HepG2 (cell line): ENCODE results near the gene SOX8. TPM values are rescaled to one million over a fixed set of nuclear protein-coding genes. Genes with fewer than 3 reads are reported as not detected.

Source experiments
- ATAC-seq: fragments of 200-7000 bp; cut with Tn5 transposase; 3 replicates; pipeline ENCODE4 v1.9.1; 2020; ENCODE audit warnings: mild to moderate bottlenecking, moderate library complexity
- BruUV-seq: library from RNA; stranded (reverse); fragments of 400-500 nt; replicated peaks from 2 replicates; lab custom pipeline; 2021; lab: Mats Ljungman, UMichigan
- CTCF ChIA-PET: fragments of 300-600 bp; formaldehyde crosslinking; extraction: SDS; loops from one replicate; lab custom pipeline; 2021; ENCODE audit warnings: low total read pairs, inconsistent platforms, low intra/inter-chr PET ratio; lab: Yijun Ruan, JAX
- POLR2A ChIA-PET: fragments of 350-600 bp; sonication (Branson Sonifier 250); formaldehyde crosslinking; loops from one replicate; lab custom pipeline; 2020; ENCODE audit warnings: antibody characterized with exemption, inconsistent platforms; lab: Yijun Ruan, JAX
- DNase-seq: peaks from one replicate; pipeline ENCODE4 v3.0.0-alpha.2; 2015; ENCODE audit warnings: low spot score
- FAIRE-seq: peaks from 3 replicates; lab custom pipeline; 2011; peaks lifted over from hg19 to GRCh38; lab: Jason Lieb, UNC
- H2AFZ ChIP-seq: one replicate; pipeline ENCODE4 v1.6.1; 2011; ENCODE audit warnings: low read length, inconsistent platforms
- H3K27ac ChIP-seq: fragments of 300-600 bp; 3 replicates; pipeline ENCODE4 v1.8.0; 2011; ENCODE audit warnings: mixed run types, mild to moderate bottlenecking, mixed read lengths, low read length, inconsistent platforms; ENCODE audit not compliant: insufficient read depth; ENCODE audit errors: extremely low read length
- H3K27me3 ChIP-seq, 2 experiments: fragments of 200-600 bp in 1 of 2; 2 replicates in 1 of 2; 3 replicates in 1 of 2; pipeline versions ENCODE4 v1.6.0 to v1.8.0; 2011; ENCODE audit warnings: low read length in 2 of 2, mild to moderate bottlenecking in 2 of 2, moderate library complexity in 2 of 2, inconsistent platforms in 1 of 2; ENCODE audit not compliant: insufficient read depth in 2 of 2, control insufficient read depth in 1 of 2
- H3K36me3 ChIP-seq, 2 experiments: fragments of 200-600 bp in 1 of 2; replicated peaks in 1 of 2; 2 replicates in 1 of 2; 3 replicates in 1 of 2; pipeline versions ENCODE4 v1.5.1 to v1.8.0; 2011; ENCODE audit warnings: low read length in 2 of 2, inconsistent platforms in 1 of 2; ENCODE audit not compliant: insufficient read depth in 2 of 2, control insufficient read depth in 1 of 2
- H3K4me1 ChIP-seq: 2 replicates; pipeline ENCODE4 v1.5.1; 2012; ENCODE audit warnings: low read length, inconsistent platforms; ENCODE audit not compliant: insufficient read depth
- H3K4me2 ChIP-seq: 2 replicates; pipeline ENCODE4 v1.6.0; 2011; ENCODE audit warnings: low read depth, low read length, inconsistent platforms
- H3K4me3 ChIP-seq, 3 experiments: fragments of 200-600 bp in 1 of 3; sonication (generic), shearing (Covaris generic) in 1 of 3; replicated peaks in 1 of 3; 2 replicates each; pipeline ENCODE4 v1.5.1; 2011 to 2016; ENCODE audit warnings: low read length in 3 of 3, inconsistent platforms in 2 of 3, low read depth in 2 of 3, mild to moderate bottlenecking in 2 of 3, control low read depth in 1 of 3, mixed read lengths in 1 of 3; ENCODE audit not compliant: insufficient read depth in 1 of 3
- H3K79me2 ChIP-seq: one replicate; pipeline ENCODE4 v1.6.1; 2011; ENCODE audit warnings: low read length, inconsistent platforms; ENCODE audit not compliant: insufficient read depth
- H3K9ac ChIP-seq: 2 replicates; pipeline ENCODE4 v1.6.0; 2011; ENCODE audit warnings: mild to moderate bottlenecking, low read depth, low read length, inconsistent platforms; ENCODE audit not compliant: insufficient read depth
- H3K9me3 ChIP-seq: 2 replicates; pipeline ENCODE4 v1.5.1; 2012; ENCODE audit warnings: mild to moderate bottlenecking, low read length
- H4K20me1 ChIP-seq: 2 replicates; pipeline ENCODE4 v1.6.0; 2011; ENCODE audit warnings: inconsistent platforms, mild to moderate bottlenecking, low read length, moderate library complexity; ENCODE audit not compliant: insufficient read depth
- BHLHE40 ChIP-seq: IDR thresholded peaks from 2 replicates; pipeline ENCODE4 v1.6.1; 2011; ENCODE audit warnings: low read length, improper control_type of control experiment
- BRCA1 ChIP-seq: sonication (generic); formaldehyde crosslinking; IDR thresholded peaks from 2 replicates; pipeline ENCODE4 v1.4.0; 2020; ENCODE audit warnings: missing genetic modification reagents
- KLF13 ChIP-seq: sonication (generic); formaldehyde crosslinking; IDR thresholded peaks from 2 replicates; pipeline ENCODE4 v1.4.0; 2020; ENCODE audit warnings: mild to moderate bottlenecking, missing genetic modification reagents
- NR2F1 ChIP-seq, 2 experiments: fragments of 450-650 bp in 1 of 2; formaldehyde crosslinking in 1 of 2; IDR thresholded peaks; 2 replicates each; pipeline versions ENCODE4 v1.5.0 to v1.6.1; 2016 to 2020; ENCODE audit warnings: mild to moderate bottlenecking in 1 of 2, missing compliant biosample characterization in 1 of 2, missing genetic modification reagents in 1 of 2, moderate library complexity in 1 of 2
- PATZ1 ChIP-seq: sonication (generic); formaldehyde crosslinking; IDR thresholded peaks from 2 replicates; pipeline ENCODE4 v1.4.0; 2020; ENCODE audit warnings: missing genetic modification reagents
- SKI ChIP-seq: fragments of 450-650 bp; IDR thresholded peaks from one replicate; pipeline ENCODE4 v1.6.1; 2018; ENCODE audit warnings: mild to moderate bottlenecking; ENCODE audit not compliant: partially characterized antibody
- SP2 ChIP-seq: sonication (generic); formaldehyde crosslinking; IDR thresholded peaks from 2 replicates; pipeline ENCODE4 v1.5.1; 2020; ENCODE audit warnings: mild to moderate bottlenecking, missing genetic modification reagents
- SRSF4 ChIP-seq: fragments of 200-400 bp; formaldehyde crosslinking; IDR thresholded peaks from one replicate; pipeline ENCODE4 v1.6.1; 2018; ENCODE audit warnings: mild to moderate bottlenecking, low read depth, low read length, moderate library complexity; ENCODE audit not compliant: poor library complexity, severe bottlenecking
- STAG1 ChIP-seq: sonication (generic); formaldehyde crosslinking; IDR thresholded peaks from 2 replicates; pipeline ENCODE4 v1.4.0; 2020; ENCODE audit warnings: missing genetic modification reagents
- ZBTB38 ChIP-seq: sonication (generic); formaldehyde crosslinking; IDR thresholded peaks from 2 replicates; pipeline ENCODE4 v1.5.1; 2020; ENCODE audit warnings: mild to moderate bottlenecking, missing genetic modification reagents
- ZBTB8A ChIP-seq: sonication (generic); formaldehyde crosslinking; IDR thresholded peaks from 2 replicates; pipeline ENCODE4 v1.4.0; 2020; ENCODE audit warnings: mild to moderate bottlenecking, low read depth, missing genetic modification reagents, borderline replicate concordance
- ZC3H13 ChIP-seq: sonication (generic); formaldehyde crosslinking; IDR thresholded peaks from 2 replicates; pipeline ENCODE4 v1.8.1; 2023; ENCODE audit warnings: mild to moderate bottlenecking, missing genetic modification reagents, moderate library complexity
- ZC3H4 ChIP-seq: sonication (generic); formaldehyde crosslinking; IDR thresholded peaks from 2 replicates; pipeline ENCODE4 v1.4.0; 2020; ENCODE audit warnings: missing genetic modification reagents, borderline replicate concordance
- ZFP36L1 ChIP-seq: sonication (generic); formaldehyde crosslinking; IDR thresholded peaks from 2 replicates; pipeline ENCODE4 v1.8.0; 2022; ENCODE audit warnings: mild to moderate bottlenecking, missing genetic modification reagents, moderate library complexity
- ZNF124 ChIP-seq: sonication (generic); formaldehyde crosslinking; IDR thresholded peaks from 2 replicates; pipeline ENCODE4 v1.4.0; 2020; ENCODE audit warnings: missing genetic modification reagents
- ZNF281 ChIP-seq: sonication (generic); formaldehyde crosslinking; IDR thresholded peaks from 2 replicates; pipeline ENCODE4 v1.4.0; 2020; ENCODE audit warnings: missing genetic modification reagents, borderline replicate concordance
- ZNF282 ChIP-seq: fragments of 450-650 bp; IDR thresholded peaks from 2 replicates; pipeline ENCODE4 v1.6.1; 2018; ENCODE audit not compliant: partially characterized antibody
- ZNF557 ChIP-seq: sonication (generic); formaldehyde crosslinking; IDR thresholded peaks from 2 replicates; pipeline ENCODE4 v1.4.0; 2020; ENCODE audit warnings: missing genetic modification reagents
- ZNF703 ChIP-seq: sonication (generic); formaldehyde crosslinking; IDR thresholded peaks from 2 replicates; pipeline ENCODE4 v1.5.1; 2020; ENCODE audit warnings: missing genetic modification reagents, mild to moderate bottlenecking, moderate library complexity, borderline replicate concordance
- WGBS: methylation state at CpG from one replicate; pipeline ENCODE4 v1.1.6; 2017; ENCODE audit warnings: low lambda C conversion rate; 5-methylcytosine and 5-hydroxymethylcytosine counted together
- in situ Hi-C: cut with HindIII; loops from 2 replicates; pipeline ENCODE4 v1.10.0; 2017; ENCODE audit warnings: low pct_unique_long_range_greater_than_20kb; ENCODE audit not compliant: extremely low pct_ligation_motif_present
- intact Hi-C: fragments of 100-400 bp; cut with micrococcal nuclease; formaldehyde crosslinking; loops from one replicate; pipeline ENCODE4 v1.10.0; 2022; ENCODE audit not compliant: unreplicated experiment
- polyA plus RNA-seq, 8 experiments: library from polyadenylated mRNA; depleted of rRNA in 3 of 8; stranded (reverse) in 7 of 8; unstranded in 1 of 8; fragments of >200 nt; fragmentation: Illumina TruSeq in 4 of 8; extraction: Trizol in 4 of 8; gene quantifications; 2 replicates each; pipeline versions ENCODE4 v1.2.1 to v1.2.3, GENCODE V29; 2011 to 2016; ENCODE audit warnings: low read depth in 4 of 8, missing spikeins in 1 of 8, mixed read lengths in 1 of 8; ENCODE audit not compliant: insufficient read depth in 1 of 8
- total RNA-seq, 5 experiments: library from RNA; depleted of rRNA; stranded (reverse); fragments of >200 nt; fragmentation: Illumina TruSeq; extraction: Trizol; gene quantifications; 2 replicates each; pipeline ENCODE4 v1.2.3, GENCODE V29; 2016; ENCODE audit warnings: low read depth in 1 of 5
- TF ChIP-seq, protein P1 (sequence below): sonication (generic); formaldehyde crosslinking; IDR thresholded peaks from 2 replicates; pipeline ENCODE4 v1.4.0; 2020; ENCODE audit warnings: mild to moderate bottlenecking, missing genetic modification reagents

The SOX8 gene
- total and polyA plus RNA-seq, 2 of the 13 experiments (the other 11 are each of a cell fraction or from before 2014, with no cell fraction given) = 0.20 to 0.28 TPM

DNA sequence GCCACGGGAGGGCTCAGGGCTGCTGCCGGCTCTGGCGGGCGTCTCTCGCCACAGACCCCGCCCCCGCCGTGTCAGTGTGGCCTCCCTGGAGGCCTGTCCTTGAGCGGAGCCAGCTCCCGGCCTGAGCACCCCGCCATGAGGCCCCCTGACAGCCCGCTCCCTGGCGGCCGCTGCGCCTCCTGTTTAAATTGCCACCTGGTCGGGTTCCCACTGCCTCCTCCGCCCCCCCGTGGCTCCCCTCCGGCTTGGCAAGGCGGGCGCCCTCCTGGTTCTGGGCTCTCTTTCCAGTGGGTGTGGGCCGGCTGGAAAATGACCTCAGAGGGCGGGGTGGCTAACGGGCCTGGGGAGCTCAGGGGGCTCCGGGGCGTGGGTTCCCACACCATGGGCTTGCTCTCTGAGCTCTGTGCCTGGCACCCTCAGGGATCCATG is 48.9 kb downstream of the SOX8 start (continued):
- peak; percentile 38; the same call in 1 of the 2 replicates for TF ChIP-seq PATZ1 (CRISPR knock-in tag)
- no peak for TF ChIP-seq BHLHE40
- peak; percentile 31 for TF ChIP-seq STAG1 (CRISPR knock-in tag)
- TF ChIP-seq, all 625 proteins: peak for 6

GRCh38 chr16:1031666-1032065 is 50.1 kb downstream of the SOX8 start:
- H3K79me2 ChIP-seq = no peaks in the 10 kb centered on the region
- no peak for FAIRE-seq
- POLR2A ChIA-PET = interaction anchor here (1.4 kb wide), 1 partner anchor 17 kb away, joined by 3 read pairs; no protein-coding TSS in a partner anchor
- intact Hi-C loops (no loop called here), in situ Hi-C loops (no loop called here)
- no peak overlapping the region for H3K4me3 ChIP-seq
- DNase-seq = no peak
- H3K36me3 ChIP-seq = no peaks in the 10 kb centered on the region
- peaks cover 11% of the 10 kb centered on the region; the same call in 1 of the 2 replicates for H3K9me3 ChIP-seq
- H3K9ac ChIP-seq = no peak overlapping the region
- no peak overlapping the region for H3K4me2 ChIP-seq
- peaks cover 10% of the 10 kb centered on the region for H3K4me1 ChIP-seq
- BruUV-seq = no TSS peak
- CTCF ChIA-PET = no interaction called here
- H3K27ac ChIP-seq = no peak overlapping the region
- H3K27me3 ChIP-seq = peaks cover 11 to 62% of the 10 kb centered on the region in 2 experiments
- no peaks in the 10 kb centered on the region for H4K20me1 ChIP-seq
- 34% methylated on average over 6 of the region's 17 CpGs for WGBS
- H2AFZ ChIP-seq = no peak overlapping the region
- ATAC-seq = no peak
- TF ChIP-seq ZNF124 = no peak
- no peak for TF ChIP-seq NR2F1 (CRISPR knock-in tag; IDR thresholded peaks at IDR 0.05)
- TF ChIP-seq ZNF557 (CRISPR knock-in tag) = no peak
- no peak for TF ChIP-seq BRCA1 (CRISPR knock-in tag)
- no peak for TF ChIP-seq ZC3H13 (CRISPR knock-in tag)
- TF ChIP-seq ZNF281 = no peak
- TF ChIP-seq, protein P1, sequence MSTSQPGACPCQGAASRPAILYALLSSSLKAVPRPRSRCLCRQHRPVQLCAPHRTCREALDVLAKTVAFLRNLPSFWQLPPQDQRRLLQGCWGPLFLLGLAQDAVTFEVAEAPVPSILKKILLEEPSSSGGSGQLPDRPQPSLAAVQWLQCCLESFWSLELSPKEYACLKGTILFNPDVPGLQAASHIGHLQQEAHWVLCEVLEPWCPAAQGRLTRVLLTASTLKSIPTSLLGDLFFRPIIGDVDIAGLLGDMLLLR = no peak
- no peak for TF ChIP-seq ZNF703 (CRISPR knock-in tag)
- TF ChIP-seq SKI = no peak
- no peak for TF ChIP-seq SRSF4
- no peak for TF ChIP-seq KLF13
- no peak for TF ChIP-seq ZBTB8A (CRISPR knock-in tag)
- no peak for TF ChIP-seq ZBTB38
- no peak for TF ChIP-seq ZFP36L1
- no peak for TF ChIP-seq ZNF282
- TF ChIP-seq SP2 = no peak
- TF ChIP-seq ZC3H4 (CRISPR knock-in tag) = no peak
- no peak for TF ChIP-seq BHLHE40
